ENCODE results near the gene ELF4. TPM values are rescaled to one million over a fixed set of nuclear protein-coding genes. Genes with fewer than 3 reads are reported as not detected.

ELF4 gene
- total and polyA plus RNA-seq, 2 of the 4 experiments (the other 2 are of a cell fraction), result 10.9 to 19.0 TPM

- no peak for TF ChIP-seq RFX5 (IDR thresholded peaks at IDR 0.05; ENCODE audit: low read depth, low read length)
- no peak for TF ChIP-seq POLR2A (IDR thresholded peaks at IDR 0.05; ENCODE audit: low read depth, low read length)
- TF ChIP-seq ELK1 (IDR thresholded peaks at IDR 0.05; ENCODE audit: borderline replicate concordance, low read depth, low read length), result no peak
These were observed 51.6 kb downstream of the ELF4 start (continued) for GRCh38 chrX:130058652-130059051.

GRCh38 chrX:130057209-130057608 is 53.1 kb downstream of the ELF4 start:
- Histone ChIP-seq H3K36me3 (ENCODE audit: control insufficient read depth, insufficient read depth, low read length) (peaks cover 1% of the 10 kb centered on the region; the same call in 1 of the 2 replicates), H3K9me1 (ENCODE audit: insufficient read depth, low read length) (no peaks in the 10 kb centered on the region), H3K18ac (ENCODE audit: low read depth, low read length) (no peak overlapping the region), H3K9ac (ENCODE audit: low read depth, low read length) (no peak overlapping the region), H2BK120ac (ENCODE audit: low read depth, low read length) (no peak overlapping the region), H3K4me1 (ENCODE audit: control insufficient read depth, insufficient read depth, low read length) (peaks cover 3% of the 10 kb centered on the region; the same call in 1 of the 2 replicates), H3K56ac (ENCODE audit: extremely low read depth, insufficient read depth, low read length) (no peak overlapping the region), H2BK15ac (ENCODE audit: low read depth, low read length) (no peak overlapping the region), H3K79me1 (ENCODE audit: low read depth in 1 of 2, low read length in 2 of 2) (no peaks in the 10 kb centered on the region), H3K14ac (replicated peaks; ENCODE audit: low read depth, low read length) (no peak overlapping the region), H2AK9ac (replicated peaks; ENCODE audit: low read depth, low read length, poor library complexity) (no peak overlapping the region), H3K27ac (ENCODE audit: insufficient read depth, low read length) (no peak overlapping the region), H2AK5ac (ENCODE audit: low read depth, low read length) (no peak overlapping the region), H2BK20ac (ENCODE audit: low read depth, low read length) (no peak overlapping the region), H4K8ac (ENCODE audit: low read depth in 2 of 2, low read length in 2 of 2) (no peak overlapping the region), H3K4ac (ENCODE audit: low read depth, low read length) (no peak overlapping the region), H3K4me2 (ENCODE audit: low read depth, low read length) (no peak overlapping the region), H2BK5ac (ENCODE audit: low read depth, low read length, poor library complexity, severe bottlenecking) (no peak overlapping the region), H3K4me3 (ENCODE audit: insufficient read depth, low read depth, low read length) (no peak overlapping the region), H4K5ac (ENCODE audit: low read depth, low read length) (no peak overlapping the region), H4K91ac (ENCODE audit: insufficient read depth, low read depth, low read length) (no peak overlapping the region), H3K27me3 (ENCODE audit: control insufficient read depth, insufficient read depth, low read length) (no peaks in the 10 kb centered on the region; the same call in 1 of the 2 replicates), H3K9me3 (ENCODE audit: control insufficient read depth, insufficient read depth, low read length) (no peaks in the 10 kb centered on the region), H3K23ac (ENCODE audit: low read depth, low read length) (no peak overlapping the region), H4K20me1 (ENCODE audit: insufficient read depth, low read length) (no peaks in the 10 kb centered on the region), H2AFZ (replicated peaks; ENCODE audit: low read length, poor library complexity) (no peak overlapping the region)
- no TSS peak for BruUV-seq (replicated peaks)
- POLR2A ChIA-PET (ENCODE audit: unreplicated experiment), result no interaction called here
- intact Hi-C loops (cut with micrococcal nuclease) (no loop called here), dilution Hi-C loops (cut with HindIII; ENCODE audit: low sequenced_read_pairs, unreplicated experiment) (no loop called here), in situ Hi-C loops (cut with MboI; ENCODE audit: low sequenced_read_pairs) (no loop called here)
- no peak for ATAC-seq (ENCODE audit: low read depth)
- CTCF ChIA-PET, result no interaction called here
- no peak for TF ChIP-seq CEBPB (IDR thresholded peaks at IDR 0.05; ENCODE audit: low read depth, low read length)
- no peak for TF ChIP-seq ELK1 (IDR thresholded peaks at IDR 0.05; ENCODE audit: borderline replicate concordance, low read depth, low read length)
- no peak for TF ChIP-seq CHD1 (IDR thresholded peaks at IDR 0.05; ENCODE audit: low read depth, low read length)
- TF ChIP-seq NFE2L2 (IDR thresholded peaks at IDR 0.05; ENCODE audit: low read depth, low read length), result no peak
- TF ChIP-seq CTCF (conservative IDR thresholded peaks at IDR 0.05; ENCODE audit: low read depth, low read length), result no peak
- TF ChIP-seq MAFK (IDR thresholded peaks at IDR 0.05; ENCODE audit: low read depth, low read length), result no peak
- TF ChIP-seq USF2 (IDR thresholded peaks at IDR 0.05; ENCODE audit: low read depth, low read length), result no peak
- DNase-seq, result no peak
- WGBS, 2 experiments (ENCODE audit: extremely low coverage in 2 of 2, insufficient read length in 1 of 2), result no CpG with 5 or more reads among the region's 9 CpGs
